Cardiac muscle cell (in vitro differentiated cells and primary cell): ENCODE measurements around the gene G2E3. TPM values are rescaled to one million over a fixed set of nuclear protein-coding genes. Genes with fewer than 3 reads are reported as not detected.
"Not testable (repeated sequence)": the region's sequence is repeated elsewhere in the genome, so short reads cannot be mapped to it uniquely, and the experiment has no call there.

Experiments
- DNase-seq, 2 donors: peaks; one replicate each; pipeline versions ENCODE4 v3.0.0 to v3.0.0-alpha.2; 2010 to 2017; ENCODE audit warnings: low read depth in 1 of 2, low spot score in 1 of 2
- H3K27ac ChIP-seq: fragments of 200-600 bp; sonication (generic); 2 replicates; pipeline ENCODE4 v1.5.1; 2016
- H3K27me3 ChIP-seq: fragments of 200-600 bp; sonication (generic); 2 replicates; pipeline ENCODE4 v1.6.0; 2016; ENCODE audit warnings: control low read depth
- H3K36me3 ChIP-seq: fragments of 200-600 bp; sonication (generic); 2 replicates; pipeline ENCODE4 v1.5.1; 2016; ENCODE audit warnings: control low read depth
- H3K4me1 ChIP-seq: fragments of 200-600 bp; sonication (generic); 2 replicates; pipeline ENCODE4 v1.8.1; 2017; ENCODE audit warnings: low read depth, mild to moderate bottlenecking, mixed run types
- H3K4me3 ChIP-seq: fragments of 200-600 bp; sonication (generic); 2 replicates; pipeline ENCODE4 v1.5.1; 2016; ENCODE audit warnings: mild to moderate bottlenecking
- H3K9me3 ChIP-seq: fragments of 200-600 bp; sonication (generic); 2 replicates; pipeline ENCODE4 v1.5.1; 2017; ENCODE audit warnings: low read depth, mild to moderate bottlenecking, control low read depth
- CTCF ChIP-seq: IDR thresholded peaks from 2 replicates; pipeline ENCODE4 v1.5.1; 2012; ENCODE audit warnings: low read depth, mild to moderate bottlenecking, low read length
- polyA plus RNA-seq: library from polyadenylated mRNA; unstranded; fragments of >200 nt; fragmentation: Nextera tagmentation; extraction: Ambion mirVana; gene quantifications from 2 replicates; pipeline ENCODE4 v1.2.1, GENCODE V29; 2016
- total RNA-seq: library from RNA; depleted of rRNA; stranded (reverse); fragments of >200 nt; gene quantifications from 2 replicates; pipeline ENCODE4 v1.2.3, GENCODE V29; 2016

Gene G2E3
- total and polyA plus RNA-seq, 2 experiments from 2014 or later, result 10.4 to 17.9 TPM

GRCh38 chr14:30572771-30573170, 13.8 kb downstream of the G2E3 start:
- Histone ChIP-seq H3K9me3 (no peaks in the 10 kb centered on the region), H3K4me1 (peaks cover 9% of the 10 kb centered on the region)
- DNase-seq, result no peak

GRCh38 chr14:30573226-30573814, 14.4 kb downstream of the G2E3 start:
- H3K27ac ChIP-seq, result no peak overlapping the region
- H3K36me3 ChIP-seq, result no peaks in the 10 kb centered on the region
- H3K4me1 ChIP-seq, result peaks cover 9% of the 10 kb centered on the region
- H3K9me3 ChIP-seq, result no peaks in the 10 kb centered on the region
- no peak for TF ChIP-seq CTCF
- no peaks in the 10 kb centered on the region for H3K27me3 ChIP-seq
- peak in 1 of 2 donors; percentile 73 for DNase-seq
- H3K4me3 ChIP-seq, result no peak overlapping the region

More at GRCh38 chr14:30572771-30573170, 13.8 kb downstream of the G2E3 start:
- no peaks in the 10 kb centered on the region for H3K36me3 ChIP-seq
- H3K27me3 ChIP-seq, result no peaks in the 10 kb centered on the region
- no peak for TF ChIP-seq CTCF
- H3K27ac ChIP-seq, result no peak overlapping the region
- H3K4me3 ChIP-seq, result no peak overlapping the region

GRCh38 chr14:30573966-30574365, 15.0 kb downstream of the G2E3 start:
- H3K27ac ChIP-seq, result no peak overlapping the region
- no peak for TF ChIP-seq CTCF
- peaks cover 9% of the 10 kb centered on the region for H3K4me1 ChIP-seq
- no peaks in the 10 kb centered on the region for H3K27me3 ChIP-seq
- H3K9me3 ChIP-seq, result no peaks in the 10 kb centered on the region
- no peak for DNase-seq
- no peaks in the 10 kb centered on the region for H3K36me3 ChIP-seq
- H3K4me3 ChIP-seq, result no peak overlapping the region

GRCh38 chr14:30574777-30575176, 15.8 kb downstream of the G2E3 start:
- not testable (repeated sequence) for H3K36me3 ChIP-seq, H3K27ac ChIP-seq, H3K9me3 ChIP-seq, H3K4me1 ChIP-seq, DNase-seq, H3K27me3 ChIP-seq, H3K4me3 ChIP-seq

- not testable (repeated sequence) for H3K4me3 ChIP-seq, H3K27ac ChIP-seq, H3K4me1 ChIP-seq, DNase-seq, H3K9me3 ChIP-seq, H3K36me3 ChIP-seq, H3K27me3 ChIP-seq
Observed at GRCh38 chr14:30576333-30576732, 17.4 kb downstream of the G2E3 start.

- DNase-seq, result peak in 1 of 2 donors; percentile 19
- H3K27me3 ChIP-seq, result no peaks in the 10 kb centered on the region
- TF ChIP-seq CTCF, result no peak
- no peaks in the 10 kb centered on the region for H3K9me3 ChIP-seq
- no peak overlapping the region for H3K4me3 ChIP-seq
- no peak overlapping the region for H3K27ac ChIP-seq
- no peaks in the 10 kb centered on the region for H3K36me3 ChIP-seq
- H3K4me1 ChIP-seq, result no peaks in the 10 kb centered on the region
Observed at GRCh38 chr14:30580616-30581282, 21.8 kb downstream of the G2E3 start.
